ENCODE data around the gene RRAGD. TPM values are rescaled to one million over a fixed set of nuclear protein-coding genes. Genes with fewer than 3 reads are reported as not detected.

The RRAGD gene
- total and polyA plus RNA-seq, 2 of the 8 experiments (the other 6 are each of a cell fraction or from before 2014, with no cell fraction given), result 7.2 to 30.8 TPM

DNA sequence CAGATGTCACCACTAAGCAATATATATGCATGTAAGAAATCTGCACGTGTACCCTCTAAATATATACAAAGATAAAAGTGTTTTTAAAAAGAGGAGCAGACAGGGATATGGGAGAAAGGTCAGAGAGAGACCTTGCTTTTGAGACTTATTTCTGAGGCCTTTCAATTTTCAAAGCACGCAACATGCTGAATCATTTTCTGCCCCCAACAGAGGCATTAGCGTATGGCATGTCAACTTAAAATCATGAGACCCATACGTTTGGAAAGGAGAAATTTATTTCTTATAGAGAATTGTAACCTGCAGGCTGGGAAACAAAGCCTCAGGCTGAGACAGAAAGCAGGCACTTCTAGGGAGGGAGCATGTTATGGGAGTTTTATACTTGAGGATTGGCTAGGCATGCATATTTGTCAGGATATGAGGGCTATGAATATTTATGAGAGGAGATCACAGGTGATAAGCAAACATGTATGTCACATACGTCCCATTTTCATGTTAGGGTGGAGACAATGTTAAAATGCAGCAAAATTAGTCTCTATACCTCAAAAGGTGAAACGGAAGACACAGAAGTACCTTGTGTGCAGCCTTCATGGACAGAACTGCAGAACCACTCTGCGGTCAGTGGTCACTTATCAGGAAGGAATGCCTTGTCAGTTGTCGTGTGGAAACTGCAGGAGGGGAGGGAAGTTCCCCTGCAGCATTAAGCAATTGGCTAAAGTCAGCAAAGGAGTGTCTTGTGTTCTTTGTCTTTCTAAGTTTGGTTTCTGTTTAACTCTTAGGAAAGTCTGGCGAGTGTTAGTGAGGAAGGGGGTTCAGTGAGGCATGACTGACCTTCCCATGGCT, 90.7 kb downstream of the RRAGD start (continued):
- TF ChIP-seq, protein P1, sequence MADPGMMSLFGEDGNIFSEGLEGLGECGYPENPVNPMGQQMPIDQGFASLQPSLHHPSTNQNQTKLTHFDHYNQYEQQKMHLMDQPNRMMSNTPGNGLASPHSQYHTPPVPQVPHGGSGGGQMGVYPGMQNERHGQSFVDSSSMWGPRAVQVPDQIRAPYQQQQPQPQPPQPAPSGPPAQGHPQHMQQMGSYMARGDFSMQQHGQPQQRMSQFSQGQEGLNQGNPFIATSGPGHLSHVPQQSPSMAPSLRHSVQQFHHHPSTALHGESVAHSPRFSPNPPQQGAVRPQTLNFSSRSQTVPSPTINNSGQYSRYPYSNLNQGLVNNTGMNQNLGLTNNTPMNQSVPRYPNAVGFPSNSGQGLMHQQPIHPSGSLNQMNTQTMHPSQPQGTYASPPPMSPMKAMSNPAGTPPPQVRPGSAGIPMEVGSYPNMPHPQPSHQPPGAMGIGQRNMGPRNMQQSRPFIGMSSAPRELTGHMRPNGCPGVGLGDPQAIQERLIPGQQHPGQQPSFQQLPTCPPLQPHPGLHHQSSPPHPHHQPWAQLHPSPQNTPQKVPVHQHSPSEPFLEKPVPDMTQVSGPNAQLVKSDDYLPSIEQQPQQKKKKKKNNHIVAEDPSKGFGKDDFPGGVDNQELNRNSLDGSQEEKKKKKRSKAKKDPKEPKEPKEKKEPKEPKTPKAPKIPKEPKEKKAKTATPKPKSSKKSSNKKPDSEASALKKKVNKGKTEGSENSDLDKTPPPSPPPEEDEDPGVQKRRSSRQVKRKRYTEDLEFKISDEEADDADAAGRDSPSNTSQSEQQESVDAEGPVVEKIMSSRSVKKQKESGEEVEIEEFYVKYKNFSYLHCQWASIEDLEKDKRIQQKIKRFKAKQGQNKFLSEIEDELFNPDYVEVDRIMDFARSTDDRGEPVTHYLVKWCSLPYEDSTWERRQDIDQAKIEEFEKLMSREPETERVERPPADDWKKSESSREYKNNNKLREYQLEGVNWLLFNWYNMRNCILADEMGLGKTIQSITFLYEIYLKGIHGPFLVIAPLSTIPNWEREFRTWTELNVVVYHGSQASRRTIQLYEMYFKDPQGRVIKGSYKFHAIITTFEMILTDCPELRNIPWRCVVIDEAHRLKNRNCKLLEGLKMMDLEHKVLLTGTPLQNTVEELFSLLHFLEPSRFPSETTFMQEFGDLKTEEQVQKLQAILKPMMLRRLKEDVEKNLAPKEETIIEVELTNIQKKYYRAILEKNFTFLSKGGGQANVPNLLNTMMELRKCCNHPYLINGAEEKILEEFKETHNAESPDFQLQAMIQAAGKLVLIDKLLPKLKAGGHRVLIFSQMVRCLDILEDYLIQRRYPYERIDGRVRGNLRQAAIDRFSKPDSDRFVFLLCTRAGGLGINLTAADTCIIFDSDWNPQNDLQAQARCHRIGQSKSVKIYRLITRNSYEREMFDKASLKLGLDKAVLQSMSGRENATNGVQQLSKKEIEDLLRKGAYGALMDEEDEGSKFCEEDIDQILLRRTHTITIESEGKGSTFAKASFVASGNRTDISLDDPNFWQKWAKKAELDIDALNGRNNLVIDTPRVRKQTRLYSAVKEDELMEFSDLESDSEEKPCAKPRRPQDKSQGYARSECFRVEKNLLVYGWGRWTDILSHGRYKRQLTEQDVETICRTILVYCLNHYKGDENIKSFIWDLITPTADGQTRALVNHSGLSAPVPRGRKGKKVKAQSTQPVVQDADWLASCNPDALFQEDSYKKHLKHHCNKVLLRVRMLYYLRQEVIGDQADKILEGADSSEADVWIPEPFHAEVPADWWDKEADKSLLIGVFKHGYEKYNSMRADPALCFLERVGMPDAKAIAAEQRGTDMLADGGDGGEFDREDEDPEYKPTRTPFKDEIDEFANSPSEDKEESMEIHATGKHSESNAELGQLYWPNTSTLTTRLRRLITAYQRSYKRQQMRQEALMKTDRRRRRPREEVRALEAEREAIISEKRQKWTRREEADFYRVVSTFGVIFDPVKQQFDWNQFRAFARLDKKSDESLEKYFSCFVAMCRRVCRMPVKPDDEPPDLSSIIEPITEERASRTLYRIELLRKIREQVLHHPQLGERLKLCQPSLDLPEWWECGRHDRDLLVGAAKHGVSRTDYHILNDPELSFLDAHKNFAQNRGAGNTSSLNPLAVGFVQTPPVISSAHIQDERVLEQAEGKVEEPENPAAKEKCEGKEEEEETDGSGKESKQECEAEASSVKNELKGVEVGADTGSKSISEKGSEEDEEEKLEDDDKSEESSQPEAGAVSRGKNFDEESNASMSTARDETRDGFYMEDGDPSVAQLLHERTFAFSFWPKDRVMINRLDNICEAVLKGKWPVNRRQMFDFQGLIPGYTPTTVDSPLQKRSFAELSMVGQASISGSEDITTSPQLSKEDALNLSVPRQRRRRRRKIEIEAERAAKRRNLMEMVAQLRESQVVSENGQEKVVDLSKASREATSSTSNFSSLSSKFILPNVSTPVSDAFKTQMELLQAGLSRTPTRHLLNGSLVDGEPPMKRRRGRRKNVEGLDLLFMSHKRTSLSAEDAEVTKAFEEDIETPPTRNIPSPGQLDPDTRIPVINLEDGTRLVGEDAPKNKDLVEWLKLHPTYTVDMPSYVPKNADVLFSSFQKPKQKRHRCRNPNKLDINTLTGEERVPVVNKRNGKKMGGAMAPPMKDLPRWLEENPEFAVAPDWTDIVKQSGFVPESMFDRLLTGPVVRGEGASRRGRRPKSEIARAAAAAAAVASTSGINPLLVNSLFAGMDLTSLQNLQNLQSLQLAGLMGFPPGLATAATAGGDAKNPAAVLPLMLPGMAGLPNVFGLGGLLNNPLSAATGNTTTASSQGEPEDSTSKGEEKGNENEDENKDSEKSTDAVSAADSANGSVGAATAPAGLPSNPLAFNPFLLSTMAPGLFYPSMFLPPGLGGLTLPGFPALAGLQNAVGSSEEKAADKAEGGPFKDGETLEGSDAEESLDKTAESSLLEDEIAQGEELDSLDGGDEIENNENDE (IDR thresholded peaks at IDR 0.05; ENCODE audit: insufficient replicate concordance, low read length), result no peak
